22Rv1 (cell line): ENCODE results near the gene TENT5A.

Experiments
- CTCF ChIP-seq: fragments of 450-650 bp; IDR thresholded peaks from 2 replicates; pipeline ENCODE4 v1.5.1; 2017; ENCODE audit warnings: mild to moderate bottlenecking
- ZFX ChIP-seq: fragments of 450-650 bp; IDR thresholded peaks from 2 replicates; pipeline ENCODE4 v1.6.1; 2017; ENCODE audit warnings: antibody characterized with exemption, borderline replicate concordance

- no peak for TF ChIP-seq CTCF
- TF ChIP-seq ZFX = no peak
These were observed 29.8 kb downstream of the TENT5A start for GRCh38 chr6:81722506-81723223.
